HEK293 (cell line): ENCODE measurements around the gene FAM81A.

Experiments used
- CTCF ChIP-seq: fragments of 450-650 bp; formaldehyde crosslinking; IDR thresholded peaks from 2 replicates; pipeline ENCODE4 v1.5.1; 2016; ENCODE audit warnings: missing biosample characterization, missing genetic modification characterization
- INSM2 ChIP-seq: fragments of 450-650 bp; formaldehyde crosslinking; IDR thresholded peaks from 2 replicates; pipeline ENCODE4 v1.5.1; 2016; ENCODE audit warnings: missing biosample characterization, missing genetic modification characterization
- KLF9 ChIP-seq: fragments of 450-650 bp; formaldehyde crosslinking; IDR thresholded peaks from 2 replicates; pipeline ENCODE4 v1.5.1; 2016; ENCODE audit warnings: missing biosample characterization, missing genetic modification characterization, low read depth
- ZBTB10 ChIP-seq: fragments of 450-650 bp; formaldehyde crosslinking; IDR thresholded peaks from 2 replicates; pipeline ENCODE4 v1.5.1; 2016; ENCODE audit warnings: missing biosample characterization, missing genetic modification characterization
- ZNF777 ChIP-seq: fragments of 450-650 bp; formaldehyde crosslinking; IDR thresholded peaks from 2 replicates; pipeline ENCODE4 v1.5.1; 2017; ENCODE audit warnings: missing biosample characterization, missing genetic modification characterization, borderline replicate concordance

GRCh38 chr15:59447367-59447766 lies 9.4 kb downstream of the FAM81A start:
- TF ChIP-seq CTCF (tag by site-specific recombination) (no peak), ZBTB10 (tag by site-specific recombination) (no peak), ZNF777 (tag by site-specific recombination) (no peak), KLF9 (tag by site-specific recombination) (no peak), INSM2 (no peak)
